ENCODE data around the gene PSMB11. TPM values are rescaled to one million over a fixed set of nuclear protein-coding genes. Genes with fewer than 3 reads are reported as not detected.

Gene PSMB11, protein sequence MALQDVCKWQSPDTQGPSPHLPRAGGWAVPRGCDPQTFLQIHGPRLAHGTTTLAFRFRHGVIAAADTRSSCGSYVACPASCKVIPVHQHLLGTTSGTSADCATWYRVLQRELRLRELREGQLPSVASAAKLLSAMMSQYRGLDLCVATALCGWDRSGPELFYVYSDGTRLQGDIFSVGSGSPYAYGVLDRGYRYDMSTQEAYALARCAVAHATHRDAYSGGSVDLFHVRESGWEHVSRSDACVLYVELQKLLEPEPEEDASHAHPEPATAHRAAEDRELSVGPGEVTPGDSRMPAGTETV
- total RNA-seq: under 0.01 TPM in 1 of 2 replicates, not detected in the other

DNA sequence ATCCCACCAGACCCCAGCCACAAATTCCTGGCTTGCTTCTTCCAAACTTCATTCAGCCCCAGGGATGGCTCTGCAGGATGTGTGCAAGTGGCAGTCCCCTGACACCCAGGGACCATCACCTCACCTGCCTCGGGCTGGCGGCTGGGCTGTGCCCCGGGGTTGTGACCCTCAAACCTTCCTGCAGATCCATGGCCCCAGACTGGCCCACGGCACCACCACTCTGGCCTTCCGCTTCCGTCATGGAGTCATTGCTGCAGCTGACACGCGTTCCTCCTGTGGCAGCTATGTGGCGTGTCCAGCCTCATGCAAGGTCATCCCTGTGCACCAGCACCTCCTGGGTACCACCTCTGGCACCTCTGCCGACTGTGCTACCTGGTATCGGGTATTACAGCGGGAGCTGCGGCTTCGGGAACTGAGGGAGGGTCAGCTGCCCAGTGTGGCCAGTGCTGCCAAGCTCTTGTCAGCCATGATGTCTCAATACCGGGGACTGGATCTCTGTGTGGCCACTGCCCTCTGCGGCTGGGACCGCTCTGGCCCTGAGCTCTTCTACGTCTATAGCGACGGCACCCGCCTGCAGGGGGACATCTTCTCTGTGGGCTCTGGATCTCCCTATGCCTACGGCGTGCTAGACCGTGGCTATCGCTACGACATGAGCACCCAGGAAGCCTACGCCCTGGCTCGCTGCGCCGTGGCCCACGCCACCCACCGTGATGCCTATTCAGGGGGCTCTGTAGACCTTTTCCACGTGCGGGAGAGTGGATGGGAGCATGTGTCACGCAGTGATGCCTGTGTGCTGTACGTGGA is at the start of gene PSMB11:
Gene PSMB11, plus strand, starts transcription at position 51 of the 804 bp plus-strand sequence. Its CDS starts 14 bp downstream, at position 65.

DNA sequence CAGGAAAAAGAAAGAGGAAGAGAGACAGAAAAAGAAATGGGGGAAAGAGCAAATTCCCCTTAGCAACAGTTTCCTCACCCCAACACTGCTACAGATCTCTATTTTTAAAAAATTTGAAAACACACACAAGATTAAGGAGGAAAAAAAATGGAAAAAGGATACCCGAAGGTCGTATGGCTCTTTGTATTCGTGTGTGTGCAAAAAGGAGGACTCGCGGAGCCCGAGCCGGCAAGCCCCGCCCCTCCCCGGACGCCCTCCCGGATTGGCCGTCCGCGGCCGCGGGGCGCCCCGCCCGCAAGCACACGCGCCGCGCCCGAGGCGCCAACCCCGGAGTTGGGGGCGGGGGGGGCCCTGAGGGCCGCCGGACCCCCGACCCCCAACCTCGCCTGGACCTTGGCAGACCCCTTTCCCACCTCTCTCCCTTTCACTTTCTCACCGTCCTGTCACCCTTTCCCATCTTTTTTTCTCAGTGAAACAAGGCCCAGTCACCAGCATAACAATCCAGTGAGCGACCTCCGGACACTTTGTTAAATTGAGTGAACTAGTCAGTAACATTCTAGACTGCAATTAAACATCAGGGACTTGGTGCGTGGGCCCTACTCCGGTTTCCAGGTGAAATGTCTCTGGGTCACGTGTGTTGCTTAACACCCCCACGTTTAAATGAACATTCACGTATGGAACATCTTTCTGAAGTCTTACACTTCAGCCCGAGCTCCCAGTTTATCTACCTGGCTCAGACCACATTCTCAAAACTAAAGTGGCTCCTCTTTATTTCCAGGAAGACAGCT is 31.9 kb upstream of the PSMB11 start, which contains the start of gene C14orf93:
Gene C14orf93, minus strand, starts transcription at position 205 of the 788 bp plus-strand sequence. CDS start 11,120 bp downstream, outside the sequence.

DNA sequence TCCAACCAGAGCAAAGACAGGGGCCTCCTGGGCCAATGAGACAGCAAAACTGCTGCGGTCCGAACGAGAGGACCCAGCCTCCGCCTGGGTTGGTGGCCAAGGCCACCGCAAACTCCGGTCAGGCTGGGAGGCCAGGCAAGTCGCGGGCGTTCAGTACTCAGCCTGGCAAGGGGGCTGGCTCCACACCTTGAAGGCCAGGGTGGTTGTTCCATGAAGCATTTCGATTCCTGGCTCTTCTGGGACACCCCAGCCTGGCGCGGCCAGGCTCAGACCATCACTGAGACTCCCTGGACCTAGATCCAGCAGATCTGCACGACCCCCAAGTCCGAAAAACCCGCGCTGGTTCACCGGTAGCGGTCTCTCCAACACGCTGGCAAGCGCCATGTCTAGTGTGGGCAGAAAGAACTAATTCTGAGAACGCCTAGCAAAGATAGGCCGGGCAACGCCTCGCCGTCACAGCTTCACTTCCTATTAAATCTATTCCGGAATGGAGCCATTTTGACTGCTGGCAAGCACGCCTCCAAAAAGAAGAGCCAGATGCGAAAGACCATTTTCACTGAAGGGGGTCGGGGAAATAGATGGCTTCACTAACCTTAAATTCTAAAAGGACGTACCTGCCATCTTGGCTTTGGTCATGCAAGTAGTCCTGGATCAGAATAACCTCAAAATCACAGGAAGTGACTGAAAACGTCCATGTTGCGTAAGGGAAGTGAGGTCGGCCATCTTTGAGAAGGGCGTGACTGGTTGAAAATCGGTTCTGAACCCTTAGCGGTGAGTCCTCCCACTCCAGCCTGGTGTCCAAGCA is 7.3 kb upstream of the PSMB11 start, which contains the start of gene PSMB5:
Gene PSMB5, minus strand, starts transcription at position 403 of the 805 bp plus-strand sequence. Its CDS starts 19 bp downstream, at position 384.

DNA sequence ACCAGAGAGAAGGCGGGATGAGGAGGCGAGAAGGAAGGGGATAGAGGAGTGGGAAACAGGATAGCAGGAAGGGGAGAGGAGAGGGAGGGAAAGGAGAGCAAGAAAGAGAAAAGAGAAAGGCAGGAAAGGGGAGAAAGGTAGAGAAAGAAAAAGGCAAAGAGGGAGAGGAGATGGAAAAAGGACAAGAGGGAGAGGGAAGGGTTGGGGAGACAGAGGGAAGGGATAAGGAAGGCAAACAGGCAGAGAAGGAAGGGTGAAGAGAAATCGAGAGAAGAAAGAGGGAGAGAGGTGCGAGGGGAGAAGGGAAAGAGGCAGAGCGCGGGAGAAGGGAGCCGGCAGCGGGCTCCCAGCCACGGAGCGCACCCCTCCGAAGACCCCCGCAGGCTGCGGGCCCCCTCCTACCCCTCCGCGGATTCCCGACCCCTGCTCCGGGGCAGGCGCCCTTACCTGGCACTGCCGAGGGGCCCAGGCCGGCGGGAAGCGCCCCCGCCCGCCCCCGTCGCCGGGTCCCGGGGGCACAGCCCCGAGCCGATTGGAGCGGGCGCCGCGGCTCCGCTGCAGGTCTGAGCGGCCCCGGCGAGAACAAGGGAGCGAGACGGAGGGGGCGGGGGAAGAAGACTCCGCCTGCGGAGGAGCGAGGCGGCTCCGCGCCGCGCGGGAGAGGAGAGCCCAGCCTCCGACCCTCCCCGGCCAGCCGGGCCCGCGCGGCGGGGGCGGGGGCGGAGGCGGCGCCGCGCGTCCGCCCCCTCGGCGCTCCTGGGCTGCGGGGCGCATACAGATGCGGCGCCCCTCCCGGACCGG is 15.1 kb downstream of the PSMB11 start, which contains the start of gene CDH24:
Gene CDH24, minus strand, starts transcription at position 565 of the 801 bp plus-strand sequence. CDS start 1,787 bp downstream, outside the sequence.

Other genes starting within 250 kb of the PSMB11 start
- 18.2 and 21.4 TPM in 2 replicates for gene SLC7A7, start 226.8 kb upstream of the PSMB11 start, total RNA-seq
- gene MRPL52, start 212.3 kb upstream of the PSMB11 start, total RNA-seq: 23.1 and 56.4 TPM in 2 replicates
- gene MMP14, start 205.6 kb upstream of the PSMB11 start, total RNA-seq: 326 and 383 TPM in 2 replicates
- 57.1 and 72.7 TPM in 2 replicates for gene LRP10, start 170.5 kb upstream of the PSMB11 start, total RNA-seq
- under 0.01 TPM in 1 of 2 replicates, not detected in the other for gene REM2, start 159.0 kb upstream of the PSMB11 start, total RNA-seq
- gene RBM23, start 123.1 kb upstream of the PSMB11 start, total RNA-seq: 53.1 and 64.0 TPM in 2 replicates
- gene PRMT5, start 112.8 kb upstream of the PSMB11 start, total RNA-seq: 43.1 and 128 TPM in 2 replicates
- gene HAUS4, start 85.1 kb upstream of the PSMB11 start, total RNA-seq: 33.7 and 45.9 TPM in 2 replicates
- gene AJUBA, start 59.7 kb upstream of the PSMB11 start, total RNA-seq: 47.0 and 53.0 TPM in 2 replicates
- 5.8 and 7.0 TPM in 2 replicates for gene C14orf93, start 32.1 kb upstream of the PSMB11 start, total RNA-seq
- gene PSMB5, start 7.3 kb upstream of the PSMB11 start, total RNA-seq: 283 and 415 TPM in 2 replicates
- gene CDH24, start 15.3 kb downstream of the PSMB11 start, total RNA-seq: 6.2 and 10.2 TPM in 2 replicates
- gene ACIN1, start 52.9 kb downstream of the PSMB11 start, total RNA-seq: 46.8 and 87.8 TPM in 2 replicates
- gene C14orf119, start 53.3 kb downstream of the PSMB11 start, total RNA-seq: 38.1 and 57.7 TPM in 2 replicates
- not detected in 2 replicates for gene CIROP, start 62.8 kb downstream of the PSMB11 start, total RNA-seq
- gene CEBPE, start 77.0 kb downstream of the PSMB11 start, total RNA-seq: not detected in 2 replicates
- under 0.01 and 1.4 TPM in 2 replicates for gene SLC7A8, start 141.4 kb downstream of the PSMB11 start, total RNA-seq
- not detected in 2 replicates for gene RNF212B, start 195.7 kb downstream of the PSMB11 start, total RNA-seq
- gene HOMEZ, start 243.9 kb downstream of the PSMB11 start, total RNA-seq: 2.5 and 4.2 TPM in 2 replicates